Colonic mucosa (tissue), 4 donors: Measurements from ENCODE around the gene ORC5. TPM values are rescaled to one million over a fixed set of nuclear protein-coding genes. Genes with fewer than 3 reads are reported as not detected.
"Not testable (repeated sequence)": the region's sequence is repeated elsewhere in the genome, so short reads cannot be mapped to it uniquely, and the experiment has no call there.

Source experiments
- DNase-seq: peaks from one replicate; pipeline ENCODE4 v3.0.0-alpha.2; 2020
- H3K27ac ChIP-seq: fragments of 200-600 bp; one replicate; pipeline ENCODE4 v1.8.0; 2021
- H3K27me3 ChIP-seq: fragments of 200-600 bp; one replicate; pipeline ENCODE4 v1.8.0; 2021
- H3K36me3 ChIP-seq: fragments of 200-600 bp; one replicate; pipeline ENCODE4 v1.8.0; 2021
- H3K4me1 ChIP-seq: fragments of 200-600 bp; one replicate; pipeline ENCODE4 v1.8.0; 2021; ENCODE audit warnings: mild to moderate bottlenecking
- H3K4me3 ChIP-seq: fragments of 200-600 bp; one replicate; pipeline ENCODE4 v1.8.0; 2021
- H3K9ac ChIP-seq, 2 donors: one replicate each; pipeline ENCODE4 v1.7.0; 2013; ENCODE audit warnings: control low read depth in 2 of 2, low read depth in 2 of 2, low read length in 2 of 2
- H3K9me3 ChIP-seq: fragments of 200-600 bp; one replicate; pipeline ENCODE4 v1.8.0; 2021
- CTCF ChIP-seq: fragments of 200-600 bp; IDR thresholded peaks from one replicate; pipeline ENCODE4 v1.8.0; 2022; ENCODE audit warnings: antibody characterized with exemption, mild to moderate bottlenecking
- intact Hi-C: fragments of 100-400 bp; cut with DNase I; formaldehyde crosslinking; loops from one replicate; pipeline ENCODE4 v1.14.1; 2022
- total RNA-seq, 2 donors: library from RNA; stranded (reverse); fragmentation: NEBNext Ultra II Directional in 1 of 2; extraction: Animal tissue kit (Norgen Biotek cat#: 25700) in 1 of 2; gene quantifications; one replicate each; pipeline ENCODE4 v1.2.1, GENCODE V29; 2021
- donor health status: healthy.
- donor health status: DM: no; HTN: no; CAD: no.
- donor health status: DM: no; HTN: no; CAD: no.

Gene ORC5
- total RNA-seq, 2 donors from 2014 or later = 13.9 to 18.9 TPM

- H3K27ac ChIP-seq = no peak overlapping the region
- intact Hi-C loops = no loop called here
- no peaks in the 10 kb centered on the region for H3K9me3 ChIP-seq
- TF ChIP-seq CTCF = no peak
- H3K36me3 ChIP-seq = peaks cover 7% of the 10 kb centered on the region
- no peak for DNase-seq
- no peak overlapping the region for H3K4me3 ChIP-seq
- H3K27me3 ChIP-seq = no peaks in the 10 kb centered on the region
- no peak overlapping the region for H3K9ac ChIP-seq
- H3K4me1 ChIP-seq = no peaks in the 10 kb centered on the region
These were observed 11.7 kb downstream of the ORC5 start for GRCh38 chr7:104196161-104196560.

- no peak overlapping the region for H3K27ac ChIP-seq
- H3K36me3 ChIP-seq = peaks cover 4% of the 10 kb centered on the region
- intact Hi-C loops = no loop called here
- H3K4me1 ChIP-seq = no peaks in the 10 kb centered on the region
- no peak overlapping the region for H3K4me3 ChIP-seq
- no peak overlapping the region for H3K9ac ChIP-seq
- no peak for DNase-seq
- TF ChIP-seq CTCF = no peak
- H3K27me3 ChIP-seq = no peaks in the 10 kb centered on the region
- H3K9me3 ChIP-seq = no peaks in the 10 kb centered on the region
These were observed 15.4 kb downstream of the ORC5 start for GRCh38 chr7:104192434-104192833.

GRCh38 chr7:104185346-104185745 is 22.5 kb downstream of the ORC5 start:
- TF ChIP-seq CTCF = no peak
- no peaks in the 10 kb centered on the region for H3K4me1 ChIP-seq
- DNase-seq = no peak
- H3K4me3 ChIP-seq = no peak overlapping the region
- H3K9me3 ChIP-seq = no peaks in the 10 kb centered on the region
- intact Hi-C loops = no loop called here
- no peak overlapping the region for H3K9ac ChIP-seq
- no peak overlapping the region for H3K27ac ChIP-seq
- H3K27me3 ChIP-seq = no peaks in the 10 kb centered on the region
- H3K36me3 ChIP-seq = no peaks in the 10 kb centered on the region

- Histone ChIP-seq H3K27ac (no peak overlapping the region), H3K9me3 (no peaks in the 10 kb centered on the region), H3K4me3 (no peak overlapping the region), H3K9ac (no peak overlapping the region), H3K36me3 (no peaks in the 10 kb centered on the region), H3K4me1 (no peaks in the 10 kb centered on the region), H3K27me3 (no peaks in the 10 kb centered on the region)
- no peak for TF ChIP-seq CTCF
- intact Hi-C loops = no loop called here
- DNase-seq = no peak
These were observed 28.6 kb downstream of the ORC5 start for GRCh38 chr7:104179178-104179577.

- DNase-seq, H3K9ac ChIP-seq, H3K4me3 ChIP-seq, H3K4me1 ChIP-seq, H3K27ac ChIP-seq, H3K9me3 ChIP-seq, intact Hi-C loops, H3K27me3 ChIP-seq, H3K36me3 ChIP-seq: not testable (repeated sequence)
These were observed 30.2 kb downstream of the ORC5 start for GRCh38 chr7:104177565-104178083.

- no peak overlapping the region for H3K27ac ChIP-seq
- no peak for DNase-seq
- TF ChIP-seq CTCF = no peak
- no peaks in the 10 kb centered on the region for H3K4me1 ChIP-seq
- intact Hi-C loops = no loop called here
- H3K9ac ChIP-seq = no peak overlapping the region
- H3K4me3 ChIP-seq = no peak overlapping the region
- H3K9me3 ChIP-seq = no peaks in the 10 kb centered on the region
- no peaks in the 10 kb centered on the region for H3K27me3 ChIP-seq
- no peaks in the 10 kb centered on the region for H3K36me3 ChIP-seq
These were observed 31.5 kb downstream of the ORC5 start for GRCh38 chr7:104176332-104176731.
